Omental fat pad (tissue), 4 donors: ENCODE results near the gene HIPK1. TPM values are rescaled to one million over a fixed set of nuclear protein-coding genes. Genes with fewer than 3 reads are reported as not detected.

Source experiments
- ATAC-seq: fragments of 150-250 bp; one replicate; pipeline ENCODE4 v1.9.1; 2016; ENCODE audit warnings: mild to moderate bottlenecking, moderate library complexity; ENCODE audit not compliant: low FRiP score
- DNase-seq: peaks from one replicate; pipeline ENCODE4 v3.0.0-alpha.2; 2019; ENCODE audit warnings: low spot score
- CTCF ChIP-seq, 3 donors: fragments of 450-650 bp; IDR thresholded peaks; one replicate each; pipeline ENCODE4 v1.5.1; 2016 to 2017; ENCODE audit warnings: antibody characterized with exemption in 3 of 3, mild to moderate bottlenecking in 3 of 3, moderate library complexity in 2 of 3
- total RNA-seq, 4 donors: library from RNA; depleted of rRNA; stranded (reverse); fragments of >200 nt; gene quantifications; one replicate each; pipeline ENCODE4 v1.1.0, GENCODE V29; 2016

The HIPK1 gene
- total RNA-seq, 4 donors from 2014 or later = 49.6 to 64.6 (median 57.7) TPM

- no peak for TF ChIP-seq CTCF (IDR thresholded peaks at IDR 0.05)
- DNase-seq (no peak), ATAC-seq (no peak)
Observed at GRCh38 chr1:113975211-113975895, 46.2 kb downstream of the HIPK1 start.

- ATAC-seq = no peak
- TF ChIP-seq CTCF (IDR thresholded peaks at IDR 0.05) = no peak
- no peak for DNase-seq
Observed at GRCh38 chr1:113976609-113977278, 47.6 kb downstream of the HIPK1 start.

GRCh38 chr1:113977906-113978305 is 48.8 kb downstream of the HIPK1 start:
- DNase-seq (no peak), ATAC-seq (no peak)
- TF ChIP-seq CTCF (IDR thresholded peaks at IDR 0.05) = no peak

- peak in 2 of 3 donors; percentile 24 to 40 for TF ChIP-seq CTCF (IDR thresholded peaks at IDR 0.05)
- DNase-seq = peak; percentile 90
- peak; percentile 78 for ATAC-seq
Observed at GRCh38 chr1:113978863-113979702, 50.0 kb downstream of the HIPK1 start, which contains the start of gene OLFML3. OLFML3 (plus strand) TSS chr1:113979474; CDS start chr1:113979517, 43 bp downstream.

- ATAC-seq (no peak), DNase-seq (peak; percentile 35)
- TF ChIP-seq CTCF (IDR thresholded peaks at IDR 0.05) = no peak
Observed at GRCh38 chr1:113980110-113980509, 51.0 kb downstream of the HIPK1 start.

GRCh38 chr1:113981962-113982931 is 53.1 kb downstream of the HIPK1 start:
- DNase-seq (no peak), ATAC-seq (peak; percentile 55)
- no peak for TF ChIP-seq CTCF (IDR thresholded peaks at IDR 0.05)
